Mesothelial cell of epicardium (in vitro differentiated cells): ENCODE results near the gene EPS8L3. TPM values are rescaled to one million over a fixed set of nuclear protein-coding genes. Genes with fewer than 3 reads are reported as not detected.

Source experiments
- DNase-seq, 2 experiments: peaks; one replicate each; pipeline ENCODE4 v3.0.0; 2021; ENCODE audit warnings: low spot score in 2 of 2; ENCODE audit not compliant: unreplicated experiment in 2 of 2
- H3K27ac Mint-ChIP-seq: 2 replicates; pipeline ENCODE4 v1.8.0; 2021; ENCODE audit warnings: mixed read lengths
- H3K27me3 Mint-ChIP-seq: 2 replicates; pipeline ENCODE4 v1.8.0; 2021; ENCODE audit warnings: low read depth, mixed read lengths
- H3K36me3 Mint-ChIP-seq: 2 replicates; pipeline ENCODE4 v1.8.0; 2021; ENCODE audit warnings: mixed read lengths
- H3K4me1 Mint-ChIP-seq: 2 replicates; pipeline ENCODE4 v1.8.0; 2021; ENCODE audit warnings: mixed read lengths
- H3K4me3 Mint-ChIP-seq: 2 replicates; pipeline ENCODE4 v1.8.0; 2021; ENCODE audit warnings: mild to moderate bottlenecking, moderate library complexity, mixed read lengths
- H3K9me3 Mint-ChIP-seq: 2 replicates; pipeline ENCODE4 v1.8.0; 2021; ENCODE audit warnings: mixed read lengths
- CTCF ChIP-seq: fragments of 200-600 bp; sonication (generic); IDR thresholded peaks from one replicate; pipeline ENCODE4 v1.5.0; 2021; ENCODE audit warnings: antibody characterized with exemption; ENCODE audit not compliant: unreplicated experiment
- total RNA-seq: library from RNA; stranded (reverse); gene quantifications from 3 replicates; pipeline ENCODE4 v1.2.1, GENCODE V29; 2021

Gene EPS8L3
- total RNA-seq, 1 donor from 2014 or later = 0.13 TPM

- TF ChIP-seq CTCF = no peak
These were observed 21.0 kb upstream of the EPS8L3 start for GRCh38 chr1:109784551-109785252.

GRCh38 chr1:109783436-109783835 is 19.7 kb upstream of the EPS8L3 start:
- Mint-ChIP-seq H3K4me3 (peak overlapping the region; percentile 26), H3K9me3 (peaks cover 4% of the 10 kb centered on the region), H3K36me3 (no peaks in the 10 kb centered on the region), H3K27me3 (no peaks in the 10 kb centered on the region), H3K27ac (peak overlapping the region; percentile 97), H3K4me1 (peaks cover 65% of the 10 kb centered on the region)
- TF ChIP-seq CTCF = no peak
- DNase-seq = peak in 1 of 2 experiments; percentile 55

More at GRCh38 chr1:109784551-109785252, 21.0 kb upstream of the EPS8L3 start:
- H3K27me3 Mint-ChIP-seq = no peaks in the 10 kb centered on the region
- no peaks in the 10 kb centered on the region for H3K36me3 Mint-ChIP-seq
- peak overlapping the region; percentile 97 for H3K27ac Mint-ChIP-seq
- H3K4me1 Mint-ChIP-seq = peaks cover 77% of the 10 kb centered on the region
- no peak overlapping the region for H3K4me3 Mint-ChIP-seq
- peaks cover 4% of the 10 kb centered on the region for H3K9me3 Mint-ChIP-seq
- no peak for DNase-seq

GRCh38 chr1:109782927-109783326 is 19.2 kb upstream of the EPS8L3 start:
- Mint-ChIP-seq H3K36me3 (no peaks in the 10 kb centered on the region), H3K27me3 (no peaks in the 10 kb centered on the region), H3K4me1 (peaks cover 63% of the 10 kb centered on the region), H3K4me3 (peak overlapping the region; percentile 26), H3K9me3 (peaks cover 4% of the 10 kb centered on the region), H3K27ac (peak overlapping the region; percentile 97)
- no peak for TF ChIP-seq CTCF
- DNase-seq = no peak

- peak overlapping the region; percentile 97 for H3K27ac Mint-ChIP-seq
- no peak for DNase-seq
- peaks cover 4% of the 10 kb centered on the region for H3K9me3 Mint-ChIP-seq
- H3K4me3 Mint-ChIP-seq = peak overlapping the region; percentile 22
- H3K36me3 Mint-ChIP-seq = no peaks in the 10 kb centered on the region
- peaks cover 62% of the 10 kb centered on the region for H3K4me1 Mint-ChIP-seq
- TF ChIP-seq CTCF = no peak
- H3K27me3 Mint-ChIP-seq = no peaks in the 10 kb centered on the region
These were observed 18.8 kb upstream of the EPS8L3 start for GRCh38 chr1:109782514-109782913.

- no peak for TF ChIP-seq CTCF
- Mint-ChIP-seq H3K4me1 (peaks cover 62% of the 10 kb centered on the region), H3K36me3 (no peaks in the 10 kb centered on the region), H3K27me3 (no peaks in the 10 kb centered on the region), H3K27ac (peak overlapping the region; percentile 97), H3K9me3 (peaks cover 4% of the 10 kb centered on the region), H3K4me3 (no peak overlapping the region)
- no peak for DNase-seq
These were observed 18.1 kb upstream of the EPS8L3 start for GRCh38 chr1:109781806-109782205.
